ENCODE measurements around the gene PRKACA.

PRKACA gene

DNA sequence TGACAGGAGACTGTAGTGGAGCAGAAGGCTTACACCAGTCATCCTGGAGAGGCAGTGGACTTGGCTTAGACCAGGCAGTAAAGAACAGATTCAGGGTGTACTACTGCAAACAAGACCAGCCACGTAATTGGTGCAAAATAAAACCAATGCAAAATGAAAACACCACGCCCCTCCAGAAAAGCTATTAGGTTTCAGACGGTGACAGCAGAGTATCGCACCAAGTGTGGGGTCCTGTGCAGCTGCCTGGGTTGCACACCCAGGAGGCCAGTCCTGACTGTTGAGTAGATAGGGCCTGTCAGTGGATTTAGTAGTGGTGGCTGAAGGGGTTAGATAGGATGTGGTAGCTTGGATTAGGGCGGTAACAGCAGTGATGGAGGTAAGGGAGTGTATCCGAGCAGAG, 5.4 kb upstream of the PRKACA start:
- peaks cover 21% of the 10 kb centered on the region for H3K4me1 Mint-ChIP-seq
- H3K9me3 Mint-ChIP-seq = no peaks in the 10 kb centered on the region
- H3K36me3 Mint-ChIP-seq (ENCODE audit: low read depth) = peaks cover 4% of the 10 kb centered on the region
- no peaks in the 10 kb centered on the region for H3K27me3 Mint-ChIP-seq (ENCODE audit: low read depth)
- TF ChIP-seq, protein P1, sequence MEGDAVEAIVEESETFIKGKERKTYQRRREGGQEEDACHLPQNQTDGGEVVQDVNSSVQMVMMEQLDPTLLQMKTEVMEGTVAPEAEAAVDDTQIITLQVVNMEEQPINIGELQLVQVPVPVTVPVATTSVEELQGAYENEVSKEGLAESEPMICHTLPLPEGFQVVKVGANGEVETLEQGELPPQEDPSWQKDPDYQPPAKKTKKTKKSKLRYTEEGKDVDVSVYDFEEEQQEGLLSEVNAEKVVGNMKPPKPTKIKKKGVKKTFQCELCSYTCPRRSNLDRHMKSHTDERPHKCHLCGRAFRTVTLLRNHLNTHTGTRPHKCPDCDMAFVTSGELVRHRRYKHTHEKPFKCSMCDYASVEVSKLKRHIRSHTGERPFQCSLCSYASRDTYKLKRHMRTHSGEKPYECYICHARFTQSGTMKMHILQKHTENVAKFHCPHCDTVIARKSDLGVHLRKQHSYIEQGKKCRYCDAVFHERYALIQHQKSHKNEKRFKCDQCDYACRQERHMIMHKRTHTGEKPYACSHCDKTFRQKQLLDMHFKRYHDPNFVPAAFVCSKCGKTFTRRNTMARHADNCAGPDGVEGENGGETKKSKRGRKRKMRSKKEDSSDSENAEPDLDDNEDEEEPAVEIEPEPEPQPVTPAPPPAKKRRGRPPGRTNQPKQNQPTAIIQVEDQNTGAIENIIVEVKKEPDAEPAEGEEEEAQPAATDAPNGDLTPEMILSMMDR (IDR thresholded peaks at IDR 0.05; ENCODE audit: unreplicated experiment in 3 of 3) = no peak
- H3K27ac Mint-ChIP-seq = peak overlapping the region in 2 of 3 experiments; percentile 6 to 27
- H3K4me3 Mint-ChIP-seq = no peak overlapping the region

DNA sequence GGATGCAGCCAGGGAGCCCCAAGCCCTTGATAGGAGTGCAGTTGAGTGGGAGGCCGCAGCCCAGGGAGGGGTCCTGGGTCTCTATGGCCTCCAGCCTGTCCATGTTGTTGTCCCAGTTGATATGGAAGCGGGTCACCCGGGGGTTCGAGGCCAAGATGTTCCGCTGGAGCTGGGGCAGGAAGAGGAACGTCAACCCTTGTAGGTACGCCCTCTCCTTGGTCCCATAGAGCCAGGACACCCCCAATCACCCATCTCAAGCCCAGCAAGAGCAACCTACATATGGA, 2.9 kb upstream of the PRKACA start:
- no peak overlapping the region for H3K4me3 Mint-ChIP-seq
- peak overlapping the region in 1 of 3 experiments; percentile 99 for H3K27ac Mint-ChIP-seq
- H3K36me3 Mint-ChIP-seq (ENCODE audit: low read depth) = peaks cover 4% of the 10 kb centered on the region
- H3K27me3 Mint-ChIP-seq (ENCODE audit: low read depth) = no peaks in the 10 kb centered on the region
- no peaks in the 10 kb centered on the region for H3K9me3 Mint-ChIP-seq
- TF ChIP-seq, protein P1 (IDR thresholded peaks at IDR 0.05; ENCODE audit: unreplicated experiment in 3 of 3) = no peak
- peaks cover 38% of the 10 kb centered on the region for H3K4me1 Mint-ChIP-seq

DNA sequence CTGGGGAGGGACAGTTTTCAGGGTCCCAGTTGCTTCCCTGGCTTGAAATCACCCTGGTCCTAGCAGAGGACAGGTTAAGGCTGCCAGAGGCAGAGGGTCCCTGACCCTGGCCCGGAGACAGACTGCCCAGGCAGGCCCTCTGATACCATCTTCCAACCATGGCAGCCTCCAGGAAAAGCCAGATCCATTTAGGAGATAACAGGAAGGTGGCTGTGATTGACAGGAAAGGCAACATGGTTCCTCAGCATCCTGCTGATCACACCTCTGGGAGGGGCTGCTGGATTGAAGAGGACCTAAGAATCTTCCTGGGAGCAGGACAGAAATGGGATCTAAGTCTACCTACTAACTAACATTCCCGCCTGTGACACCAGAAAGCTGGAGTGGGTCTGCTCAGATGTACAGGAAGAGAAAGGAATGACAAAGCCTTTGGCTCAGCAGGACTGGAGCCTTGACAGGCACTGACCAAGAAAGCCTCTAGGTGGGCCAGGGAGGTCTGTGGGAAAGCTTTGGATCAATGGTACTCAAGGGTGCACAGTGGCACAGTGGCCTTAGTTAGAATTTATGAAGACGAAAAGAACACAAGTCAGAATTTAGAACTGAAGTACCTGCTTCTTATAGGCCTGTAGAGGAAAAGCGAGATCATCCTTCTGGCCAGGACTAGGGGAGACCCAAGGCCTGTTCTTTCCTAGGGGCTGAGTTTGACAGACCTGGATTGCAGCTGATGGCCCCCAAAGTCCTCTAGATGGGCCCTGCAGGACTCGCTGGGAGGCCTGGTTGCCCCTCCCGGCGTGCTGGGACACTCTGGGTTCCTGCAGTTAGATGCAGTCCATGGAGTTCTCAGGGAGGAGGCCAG, 2.3 kb upstream of the PRKACA start:
- peaks cover 4% of the 10 kb centered on the region for H3K36me3 Mint-ChIP-seq (ENCODE audit: low read depth)
- peak overlapping the region; percentile 99 to 100 (median 99) for H3K27ac Mint-ChIP-seq
- peaks cover 42% of the 10 kb centered on the region for H3K4me1 Mint-ChIP-seq
- H3K4me3 Mint-ChIP-seq = peak overlapping the region; percentile 43 to 60 (median 48)
- H3K27me3 Mint-ChIP-seq (ENCODE audit: low read depth) = no peaks in the 10 kb centered on the region
- H3K9me3 Mint-ChIP-seq = no peaks in the 10 kb centered on the region
- TF ChIP-seq, protein P1 (IDR thresholded peaks at IDR 0.05; ENCODE audit: unreplicated experiment in 3 of 3) = no peak

DNA sequence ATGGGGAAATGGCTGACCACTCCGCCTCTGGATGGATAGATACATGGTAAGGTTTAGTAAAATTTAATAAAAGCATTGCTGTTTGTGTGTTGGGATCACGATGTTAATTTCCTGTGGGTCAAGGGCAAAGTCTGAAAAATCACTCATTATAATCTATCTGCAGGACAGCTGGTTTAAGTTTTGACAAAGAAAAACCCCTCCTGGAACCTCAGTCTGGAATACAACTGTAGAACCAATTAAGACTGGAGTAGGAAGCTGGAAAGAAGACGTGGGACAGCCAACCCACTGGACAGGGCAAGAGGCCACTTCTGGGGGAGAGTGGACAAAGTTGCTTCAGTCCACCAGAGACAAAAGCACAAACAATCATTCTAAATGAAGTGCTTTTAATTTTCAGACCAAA, 1.6 kb upstream of the PRKACA start:
- Mint-ChIP-seq H3K4me3 (peak overlapping the region; percentile 94 to 96 (median 96)), H3K36me3 (ENCODE audit: low read depth) (peaks cover 4% of the 10 kb centered on the region), H3K4me1 (peaks cover 46% of the 10 kb centered on the region), H3K9me3 (no peaks in the 10 kb centered on the region), H3K27ac (peak overlapping the region; percentile 99 to 100 (median 99)), H3K27me3 (ENCODE audit: low read depth) (no peaks in the 10 kb centered on the region)
- TF ChIP-seq, protein P1 (IDR thresholded peaks at IDR 0.05; ENCODE audit: unreplicated experiment in 3 of 3) = no peak

DNA sequence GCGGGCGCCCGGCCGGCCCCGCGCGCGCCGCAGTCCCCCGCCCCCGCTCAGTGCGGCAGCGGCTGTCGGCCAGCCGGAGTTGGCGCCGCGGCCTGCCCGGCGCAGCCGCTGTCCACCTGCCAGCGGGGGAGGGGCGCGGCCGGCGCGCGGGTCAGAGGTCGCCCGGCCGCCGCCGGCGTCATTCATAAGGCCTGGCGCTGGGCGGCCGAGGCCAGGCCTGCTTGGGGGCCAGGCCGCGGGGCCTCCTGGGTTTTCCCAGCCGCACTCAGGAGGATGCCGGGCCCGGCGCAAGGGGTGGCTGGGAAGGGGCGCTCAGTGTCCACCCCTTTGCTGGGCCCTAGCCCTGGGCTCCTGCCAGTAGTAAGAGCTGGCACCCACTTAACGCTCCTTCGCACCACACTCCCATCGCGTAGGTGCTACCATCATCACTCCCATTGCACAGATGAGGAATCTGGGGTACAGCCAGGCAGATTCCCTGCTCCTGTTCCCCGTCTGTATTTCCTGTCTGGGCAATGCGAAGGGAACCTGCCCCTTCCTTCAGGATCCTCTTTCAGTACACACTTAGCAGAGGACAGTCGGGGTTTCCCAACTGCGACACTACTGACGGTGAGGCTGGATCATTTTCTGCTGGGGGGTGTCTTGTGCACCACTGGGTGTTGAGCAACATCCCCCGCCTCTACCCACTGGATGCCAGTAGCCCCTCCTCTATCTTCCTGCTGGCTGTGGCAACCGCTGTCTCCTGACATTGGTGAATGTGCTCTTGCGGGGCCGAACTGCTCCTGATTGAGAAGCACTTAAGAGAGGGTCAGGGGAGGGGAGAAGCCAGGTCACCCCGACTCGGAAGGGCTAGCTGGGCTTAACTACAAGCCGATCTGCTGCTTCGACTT, 846 bp upstream of the PRKACA start:
- H3K9me3 Mint-ChIP-seq = no peaks in the 10 kb centered on the region
- peaks cover 4% of the 10 kb centered on the region for H3K36me3 Mint-ChIP-seq (ENCODE audit: low read depth)
- peak overlapping the region; percentile 94 to 96 (median 96) for H3K4me3 Mint-ChIP-seq
- TF ChIP-seq, protein P1 (IDR thresholded peaks at IDR 0.05; ENCODE audit: unreplicated experiment in 3 of 3) = no peak
- peaks cover 52% of the 10 kb centered on the region for H3K4me1 Mint-ChIP-seq
- H3K27ac Mint-ChIP-seq = peak overlapping the region; percentile 99 to 100 (median 99)
- no peaks in the 10 kb centered on the region for H3K27me3 Mint-ChIP-seq (ENCODE audit: low read depth)
